PC-3 (cell line): Measurements from ENCODE around the gene MYO3B. TPM values are rescaled to one million over a fixed set of nuclear protein-coding genes. Genes with fewer than 3 reads are reported as not detected.

ENCODE experiments used
- ATAC-seq: fragments of 200-7000 bp; cut with Tn5 transposase; 2 replicates; pipeline ENCODE4 v1.9.1; 2020; ENCODE audit warnings: mild to moderate bottlenecking, moderate library complexity
- BruUV-seq: library from RNA; stranded (reverse); fragments of 400-500 nt; replicated peaks from 2 replicates; lab custom pipeline; 2021; lab: Mats Ljungman, UMichigan
- CTCF ChIA-PET: fragments of 300-600 bp; sonication (Branson Sonifier 250); formaldehyde crosslinking; loops from one replicate; lab custom pipeline; 2022; ENCODE audit warnings: antibody characterized with exemption; lab: Charles Lee
- POLR2A ChIA-PET: fragments of 300-600 bp; sonication (Branson Sonifier 250); formaldehyde crosslinking; loops from one replicate; lab custom pipeline; 2022; ENCODE audit warnings: antibody characterized with exemption; ENCODE audit not compliant: unreplicated experiment; lab: Charles Lee
- DNase-seq: peaks from one replicate; pipeline ENCODE4 v3.0.0-alpha.2; 2015
- H2AFZ ChIP-seq: fragments of 300-600 bp; sonication (generic); 2 replicates; pipeline ENCODE4 v1.6.0; 2016; ENCODE audit warnings: antibody characterized with exemption, low read length
- H3F3A ChIP-seq: fragments of 300-600 bp; sonication (generic); one replicate; pipeline ENCODE4 v1.6.0; 2017; ENCODE audit warnings: antibody characterized with exemption, low read length, control low read depth, mild to moderate bottlenecking; ENCODE audit not compliant: unreplicated experiment
- H3K27ac ChIP-seq: fragments of 300-600 bp; sonication (generic); 2 replicates; pipeline ENCODE4 v1.5.1; 2016; ENCODE audit warnings: mild to moderate bottlenecking, low read length
- H3K27me3 ChIP-seq: fragments of 300-600 bp; sonication (generic); 2 replicates; pipeline ENCODE4 v1.6.1; 2016; ENCODE audit warnings: low read length, mixed read lengths
- H3K36me3 ChIP-seq: fragments of 300-600 bp; sonication (generic); 2 replicates; pipeline ENCODE4 v1.6.1; 2016; ENCODE audit warnings: low read depth, mixed run types, low read length, mixed read lengths
- H3K4me1 ChIP-seq: fragments of 300-600 bp; sonication (generic); 2 replicates; pipeline ENCODE4 v1.5.1; 2016; ENCODE audit warnings: low read length; ENCODE audit not compliant: insufficient read depth
- H3K4me2 ChIP-seq: fragments of 300-600 bp; sonication (generic); 2 replicates; pipeline ENCODE4 v1.6.0; 2016; ENCODE audit warnings: low read length
- H3K4me3 ChIP-seq: fragments of 300-600 bp; sonication (generic); 2 replicates; pipeline ENCODE4 v1.5.1; 2016; ENCODE audit warnings: mild to moderate bottlenecking, low read length, mixed read lengths
- H3K79me2 ChIP-seq: fragments of 300-600 bp; sonication (generic); 2 replicates; pipeline ENCODE4 v1.6.1; 2017; ENCODE audit warnings: low read length, mixed read lengths
- H3K9ac ChIP-seq: fragments of 300-600 bp; sonication (generic); 2 replicates; pipeline ENCODE4 v1.6.0; 2016; ENCODE audit warnings: mild to moderate bottlenecking, low read length
- H3K9me2 ChIP-seq: fragments of 300-600 bp; sonication (generic); replicated peaks from 2 replicates; pipeline ENCODE4 v1.6.1; 2016; ENCODE audit warnings: mixed run types, low read length, mixed read lengths
- H3K9me3 ChIP-seq: fragments of 300-600 bp; sonication (generic); 2 replicates; pipeline ENCODE4 v1.6.1; 2016; ENCODE audit warnings: low read length, mixed read lengths
- H4K20me1 ChIP-seq: fragments of 300-600 bp; sonication (generic); 2 replicates; pipeline ENCODE4 v1.6.1; 2016; ENCODE audit warnings: low read length, mixed read lengths
- EZH2 ChIP-seq: fragments of 300-600 bp; sonication (generic); IDR thresholded peaks from one replicate; pipeline ENCODE4 v1.6.1; 2017; ENCODE audit warnings: antibody characterized with exemption, mild to moderate bottlenecking, low read length; ENCODE audit not compliant: unreplicated experiment
- EZH2phosphoT487 ChIP-seq: fragments of 300-600 bp; sonication (generic); IDR thresholded peaks from 2 replicates; pipeline ENCODE4 v1.6.1; 2018; ENCODE audit warnings: mild to moderate bottlenecking, antibody characterized with exemption, low read length, borderline replicate concordance
- intact Hi-C: fragments of 100-400 bp; cut with micrococcal nuclease; formaldehyde crosslinking; loops from 2 replicates; pipeline ENCODE4 v1.9.0; 2023
- total RNA-seq: library from RNA; depleted of rRNA; stranded (reverse); fragments of >200 nt; gene quantifications from 2 replicates; pipeline ENCODE4 v1.2.3, GENCODE V29; 2014
- TF ChIP-seq, protein P1 (sequence below): fragments of 300-600 bp; sonication (generic); conservative IDR thresholded peaks from 2 replicates; pipeline ENCODE4 v1.5.1; 2017; ENCODE audit warnings: antibody characterized with exemption, low read depth, mild to moderate bottlenecking, low read length

MYO3B gene
- total RNA-seq, 1 experiment from 2014 or later: 1.1 TPM

DNA sequence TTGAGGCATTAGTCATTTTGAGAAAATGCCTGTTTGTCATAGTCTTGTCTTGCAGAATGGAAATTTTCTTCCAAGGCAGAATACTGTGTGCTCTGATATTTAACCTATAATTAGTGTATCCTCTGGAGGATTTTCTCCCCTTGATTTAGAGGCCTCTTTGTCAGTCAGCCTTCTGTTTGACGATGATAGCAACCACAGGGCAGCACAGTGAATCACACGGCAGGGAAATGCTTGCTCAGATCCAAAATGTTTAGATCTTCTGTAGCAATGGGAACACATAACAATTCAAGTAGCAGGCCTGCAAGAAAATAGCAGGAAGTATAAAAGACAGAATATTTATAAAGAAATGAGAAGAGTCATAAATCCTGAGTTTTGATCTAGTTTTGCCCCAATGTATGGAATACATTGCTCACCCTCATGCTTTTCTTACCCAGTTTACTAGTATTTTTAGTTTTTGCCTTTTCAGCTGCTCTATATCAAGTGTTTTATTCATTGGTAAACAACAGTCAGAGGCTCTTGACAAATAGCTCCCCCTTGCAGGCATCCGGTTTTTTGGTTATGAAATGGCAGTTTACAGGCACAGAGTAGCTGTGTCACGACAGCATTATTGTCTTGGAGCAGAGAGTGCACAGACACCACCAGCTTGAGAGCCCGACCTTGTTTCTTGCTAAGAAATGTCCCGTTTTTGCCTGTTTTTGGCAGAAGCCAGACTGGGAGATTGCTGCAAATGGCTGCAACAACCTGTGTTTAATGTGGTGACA lies 185.1 kb downstream of the MYO3B start:
- Histone ChIP-seq H3K36me3 (no peaks in the 10 kb centered on the region), H3F3A (no peaks in the 10 kb centered on the region), H4K20me1 (no peaks in the 10 kb centered on the region), H3K4me2 (peak overlapping the region; percentile 29), H3K27ac (peak overlapping the region; percentile 15), H3K9ac (no peak overlapping the region), H3K79me2 (no peaks in the 10 kb centered on the region), H3K4me1 (peaks cover 15% of the 10 kb centered on the region), H3K9me2 (no peaks in the 10 kb centered on the region), H3K9me3 (no peaks in the 10 kb centered on the region), H2AFZ (peak overlapping the region; percentile 54), H3K4me3 (peak overlapping the region; percentile 4; the same call in 1 of the 2 replicates), H3K27me3 (no peaks in the 10 kb centered on the region)
- ChIA-PET POLR2A (interaction anchor here (0.5 kb wide), 1 partner anchor 218 kb away, joined by 4 read pairs; no protein-coding TSS in a partner anchor), CTCF (interaction anchor here (0.5 to 1.7 kb wide), 6 partner anchors 32 to 1766 kb away, joined by 3 to 10 read pairs (median 3); no protein-coding TSS in a partner anchor)
- BruUV-seq: no TSS peak
- TF ChIP-seq, protein P1, sequence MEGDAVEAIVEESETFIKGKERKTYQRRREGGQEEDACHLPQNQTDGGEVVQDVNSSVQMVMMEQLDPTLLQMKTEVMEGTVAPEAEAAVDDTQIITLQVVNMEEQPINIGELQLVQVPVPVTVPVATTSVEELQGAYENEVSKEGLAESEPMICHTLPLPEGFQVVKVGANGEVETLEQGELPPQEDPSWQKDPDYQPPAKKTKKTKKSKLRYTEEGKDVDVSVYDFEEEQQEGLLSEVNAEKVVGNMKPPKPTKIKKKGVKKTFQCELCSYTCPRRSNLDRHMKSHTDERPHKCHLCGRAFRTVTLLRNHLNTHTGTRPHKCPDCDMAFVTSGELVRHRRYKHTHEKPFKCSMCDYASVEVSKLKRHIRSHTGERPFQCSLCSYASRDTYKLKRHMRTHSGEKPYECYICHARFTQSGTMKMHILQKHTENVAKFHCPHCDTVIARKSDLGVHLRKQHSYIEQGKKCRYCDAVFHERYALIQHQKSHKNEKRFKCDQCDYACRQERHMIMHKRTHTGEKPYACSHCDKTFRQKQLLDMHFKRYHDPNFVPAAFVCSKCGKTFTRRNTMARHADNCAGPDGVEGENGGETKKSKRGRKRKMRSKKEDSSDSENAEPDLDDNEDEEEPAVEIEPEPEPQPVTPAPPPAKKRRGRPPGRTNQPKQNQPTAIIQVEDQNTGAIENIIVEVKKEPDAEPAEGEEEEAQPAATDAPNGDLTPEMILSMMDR: peak; percentile 51
- TF ChIP-seq EZH2: no peak
- DNase-seq: peak; percentile 78
- peak; percentile 83 for ATAC-seq
- intact Hi-C loops: loop anchor here (5.0 kb wide), 1 partner anchor 431 kb away; no protein-coding TSS in a partner anchor

DNA sequence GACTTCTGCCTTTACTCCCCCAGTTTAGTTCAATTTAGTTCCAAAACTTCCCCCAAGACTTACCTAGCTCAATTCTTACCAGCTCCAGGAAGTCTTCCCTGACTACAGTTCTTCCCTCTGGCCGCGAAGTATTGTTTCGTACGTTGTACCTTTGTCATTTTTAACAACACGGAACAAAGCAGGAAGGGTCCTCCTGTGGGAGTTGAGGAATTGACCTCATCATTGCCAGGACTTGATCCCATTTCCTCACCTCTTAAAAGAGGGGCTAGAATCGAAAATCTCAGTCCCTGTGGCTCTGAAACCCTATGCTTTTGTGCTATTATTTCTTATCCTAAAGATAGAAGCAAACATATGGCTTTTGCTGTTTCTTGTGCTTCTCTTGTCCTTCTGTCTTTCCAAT lies 187.1 kb downstream of the MYO3B start:
- ATAC-seq (no peak), DNase-seq (no peak)
- Histone ChIP-seq H3K9me3 (no peaks in the 10 kb centered on the region), H3K27me3 (no peaks in the 10 kb centered on the region), H3K79me2 (no peaks in the 10 kb centered on the region), H4K20me1 (no peaks in the 10 kb centered on the region), H3K4me1 (peaks cover 22% of the 10 kb centered on the region), H3K36me3 (no peaks in the 10 kb centered on the region), H3K4me3 (no peak overlapping the region), H3F3A (no peaks in the 10 kb centered on the region), H3K4me2 (no peak overlapping the region), H2AFZ (no peak overlapping the region), H3K9ac (no peak overlapping the region), H3K9me2 (no peaks in the 10 kb centered on the region), H3K27ac (no peak overlapping the region)
- intact Hi-C loops: no loop called here
- no TSS peak for BruUV-seq
- ChIA-PET POLR2A (no interaction called here), CTCF (no interaction called here)
- TF ChIP-seq EZH2 (no peak), EZH2phosphoT487 (no peak)
- TF ChIP-seq, protein P1: no peak

DNA sequence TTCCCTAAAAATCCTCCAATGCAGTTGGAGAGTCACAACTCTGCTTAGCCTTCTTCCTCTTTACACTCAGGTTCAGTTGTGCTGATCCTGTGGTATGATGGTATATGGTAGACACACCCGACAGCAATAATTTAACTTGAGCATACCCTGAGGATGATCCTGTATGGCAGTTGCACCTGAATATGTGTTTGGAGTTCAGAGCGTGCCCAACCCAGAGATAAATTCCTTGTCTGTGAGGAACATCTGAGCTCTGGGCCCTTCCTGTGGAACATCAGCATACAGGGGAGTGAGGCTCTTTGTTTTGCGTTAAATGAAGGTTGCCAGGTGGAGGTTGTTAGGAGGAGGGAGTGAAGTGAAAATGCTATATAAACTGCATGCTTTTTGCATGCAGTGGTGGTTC lies 187.7 kb downstream of the MYO3B start:
- BruUV-seq: no TSS peak
- TF ChIP-seq, protein P1: no peak
- TF ChIP-seq EZH2 (no peak), EZH2phosphoT487 (no peak)
- H3F3A ChIP-seq: no peaks in the 10 kb centered on the region
- H3K9ac ChIP-seq: no peak overlapping the region
- ChIA-PET POLR2A (no interaction called here), CTCF (no interaction called here)
- no peaks in the 10 kb centered on the region for H4K20me1 ChIP-seq
- H3K79me2 ChIP-seq: no peaks in the 10 kb centered on the region
- H3K27me3 ChIP-seq: no peaks in the 10 kb centered on the region
- DNase-seq (no peak), ATAC-seq (no peak)
- peaks cover 22% of the 10 kb centered on the region for H3K4me1 ChIP-seq
- no peak overlapping the region for H2AFZ ChIP-seq
- intact Hi-C loops: no loop called here
- H3K36me3 ChIP-seq: no peaks in the 10 kb centered on the region
- H3K9me2 ChIP-seq: no peaks in the 10 kb centered on the region
- no peak overlapping the region for H3K4me2 ChIP-seq
- H3K4me3 ChIP-seq: no peak overlapping the region
- no peak overlapping the region for H3K27ac ChIP-seq
- no peaks in the 10 kb centered on the region for H3K9me3 ChIP-seq
